ENCODE measurements around the gene DDI1. TPM values are rescaled to one million over a fixed set of nuclear protein-coding genes. Genes with fewer than 3 reads are reported as not detected.

The DDI1 gene
- total and polyA plus RNA-seq, 2 of the 13 experiments (the other 11 are each of a cell fraction or from before 2014, with no cell fraction given), result not detected

GRCh38 chr11:104033134-104033533 is 3.3 kb upstream of the DDI1 start (continued):
- TF ChIP-seq, protein P1, sequence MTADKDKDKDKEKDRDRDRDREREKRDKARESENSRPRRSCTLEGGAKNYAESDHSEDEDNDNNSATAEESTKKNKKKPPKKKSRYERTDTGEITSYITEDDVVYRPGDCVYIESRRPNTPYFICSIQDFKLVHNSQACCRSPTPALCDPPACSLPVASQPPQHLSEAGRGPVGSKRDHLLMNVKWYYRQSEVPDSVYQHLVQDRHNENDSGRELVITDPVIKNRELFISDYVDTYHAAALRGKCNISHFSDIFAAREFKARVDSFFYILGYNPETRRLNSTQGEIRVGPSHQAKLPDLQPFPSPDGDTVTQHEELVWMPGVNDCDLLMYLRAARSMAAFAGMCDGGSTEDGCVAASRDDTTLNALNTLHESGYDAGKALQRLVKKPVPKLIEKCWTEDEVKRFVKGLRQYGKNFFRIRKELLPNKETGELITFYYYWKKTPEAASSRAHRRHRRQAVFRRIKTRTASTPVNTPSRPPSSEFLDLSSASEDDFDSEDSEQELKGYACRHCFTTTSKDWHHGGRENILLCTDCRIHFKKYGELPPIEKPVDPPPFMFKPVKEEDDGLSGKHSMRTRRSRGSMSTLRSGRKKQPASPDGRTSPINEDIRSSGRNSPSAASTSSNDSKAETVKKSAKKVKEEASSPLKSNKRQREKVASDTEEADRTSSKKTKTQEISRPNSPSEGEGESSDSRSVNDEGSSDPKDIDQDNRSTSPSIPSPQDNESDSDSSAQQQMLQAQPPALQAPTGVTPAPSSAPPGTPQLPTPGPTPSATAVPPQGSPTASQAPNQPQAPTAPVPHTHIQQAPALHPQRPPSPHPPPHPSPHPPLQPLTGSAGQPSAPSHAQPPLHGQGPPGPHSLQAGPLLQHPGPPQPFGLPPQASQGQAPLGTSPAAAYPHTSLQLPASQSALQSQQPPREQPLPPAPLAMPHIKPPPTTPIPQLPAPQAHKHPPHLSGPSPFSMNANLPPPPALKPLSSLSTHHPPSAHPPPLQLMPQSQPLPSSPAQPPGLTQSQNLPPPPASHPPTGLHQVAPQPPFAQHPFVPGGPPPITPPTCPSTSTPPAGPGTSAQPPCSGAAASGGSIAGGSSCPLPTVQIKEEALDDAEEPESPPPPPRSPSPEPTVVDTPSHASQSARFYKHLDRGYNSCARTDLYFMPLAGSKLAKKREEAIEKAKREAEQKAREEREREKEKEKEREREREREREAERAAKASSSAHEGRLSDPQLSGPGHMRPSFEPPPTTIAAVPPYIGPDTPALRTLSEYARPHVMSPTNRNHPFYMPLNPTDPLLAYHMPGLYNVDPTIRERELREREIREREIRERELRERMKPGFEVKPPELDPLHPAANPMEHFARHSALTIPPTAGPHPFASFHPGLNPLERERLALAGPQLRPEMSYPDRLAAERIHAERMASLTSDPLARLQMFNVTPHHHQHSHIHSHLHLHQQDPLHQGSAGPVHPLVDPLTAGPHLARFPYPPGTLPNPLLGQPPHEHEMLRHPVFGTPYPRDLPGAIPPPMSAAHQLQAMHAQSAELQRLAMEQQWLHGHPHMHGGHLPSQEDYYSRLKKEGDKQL (CRISPR knock-in tag; IDR thresholded peaks at IDR 0.05; ENCODE audit: low read depth), result no peak
- TF ChIP-seq, protein P2, sequence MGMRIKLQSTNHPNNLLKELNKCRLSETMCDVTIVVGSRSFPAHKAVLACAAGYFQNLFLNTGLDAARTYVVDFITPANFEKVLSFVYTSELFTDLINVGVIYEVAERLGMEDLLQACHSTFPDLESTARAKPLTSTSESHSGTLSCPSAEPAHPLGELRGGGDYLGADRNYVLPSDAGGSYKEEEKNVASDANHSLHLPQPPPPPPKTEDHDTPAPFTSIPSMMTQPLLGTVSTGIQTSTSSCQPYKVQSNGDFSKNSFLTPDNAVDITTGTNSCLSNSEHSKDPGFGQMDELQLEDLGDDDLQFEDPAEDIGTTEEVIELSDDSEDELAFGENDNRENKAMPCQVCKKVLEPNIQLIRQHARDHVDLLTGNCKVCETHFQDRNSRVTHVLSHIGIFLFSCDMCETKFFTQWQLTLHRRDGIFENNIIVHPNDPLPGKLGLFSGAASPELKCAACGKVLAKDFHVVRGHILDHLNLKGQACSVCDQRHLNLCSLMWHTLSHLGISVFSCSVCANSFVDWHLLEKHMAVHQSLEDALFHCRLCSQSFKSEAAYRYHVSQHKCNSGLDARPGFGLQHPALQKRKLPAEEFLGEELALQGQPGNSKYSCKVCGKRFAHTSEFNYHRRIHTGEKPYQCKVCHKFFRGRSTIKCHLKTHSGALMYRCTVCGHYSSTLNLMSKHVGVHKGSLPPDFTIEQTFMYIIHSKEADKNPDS (CRISPR knock-in tag; IDR thresholded peaks at IDR 0.05), result no peak
- TF ChIP-seq ZNF546 (CRISPR knock-in tag; conservative IDR thresholded peaks at IDR 0.05), result no peak
- TF ChIP-seq, protein P3, sequence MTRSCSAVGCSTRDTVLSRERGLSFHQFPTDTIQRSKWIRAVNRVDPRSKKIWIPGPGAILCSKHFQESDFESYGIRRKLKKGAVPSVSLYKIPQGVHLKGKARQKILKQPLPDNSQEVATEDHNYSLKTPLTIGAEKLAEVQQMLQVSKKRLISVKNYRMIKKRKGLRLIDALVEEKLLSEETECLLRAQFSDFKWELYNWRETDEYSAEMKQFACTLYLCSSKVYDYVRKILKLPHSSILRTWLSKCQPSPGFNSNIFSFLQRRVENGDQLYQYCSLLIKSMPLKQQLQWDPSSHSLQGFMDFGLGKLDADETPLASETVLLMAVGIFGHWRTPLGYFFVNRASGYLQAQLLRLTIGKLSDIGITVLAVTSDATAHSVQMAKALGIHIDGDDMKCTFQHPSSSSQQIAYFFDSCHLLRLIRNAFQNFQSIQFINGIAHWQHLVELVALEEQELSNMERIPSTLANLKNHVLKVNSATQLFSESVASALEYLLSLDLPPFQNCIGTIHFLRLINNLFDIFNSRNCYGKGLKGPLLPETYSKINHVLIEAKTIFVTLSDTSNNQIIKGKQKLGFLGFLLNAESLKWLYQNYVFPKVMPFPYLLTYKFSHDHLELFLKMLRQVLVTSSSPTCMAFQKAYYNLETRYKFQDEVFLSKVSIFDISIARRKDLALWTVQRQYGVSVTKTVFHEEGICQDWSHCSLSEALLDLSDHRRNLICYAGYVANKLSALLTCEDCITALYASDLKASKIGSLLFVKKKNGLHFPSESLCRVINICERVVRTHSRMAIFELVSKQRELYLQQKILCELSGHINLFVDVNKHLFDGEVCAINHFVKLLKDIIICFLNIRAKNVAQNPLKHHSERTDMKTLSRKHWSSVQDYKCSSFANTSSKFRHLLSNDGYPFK (CRISPR knock-in tag; IDR thresholded peaks at IDR 0.05; ENCODE audit: borderline replicate concordance), result no peak
- TF ChIP-seq, protein P4, sequence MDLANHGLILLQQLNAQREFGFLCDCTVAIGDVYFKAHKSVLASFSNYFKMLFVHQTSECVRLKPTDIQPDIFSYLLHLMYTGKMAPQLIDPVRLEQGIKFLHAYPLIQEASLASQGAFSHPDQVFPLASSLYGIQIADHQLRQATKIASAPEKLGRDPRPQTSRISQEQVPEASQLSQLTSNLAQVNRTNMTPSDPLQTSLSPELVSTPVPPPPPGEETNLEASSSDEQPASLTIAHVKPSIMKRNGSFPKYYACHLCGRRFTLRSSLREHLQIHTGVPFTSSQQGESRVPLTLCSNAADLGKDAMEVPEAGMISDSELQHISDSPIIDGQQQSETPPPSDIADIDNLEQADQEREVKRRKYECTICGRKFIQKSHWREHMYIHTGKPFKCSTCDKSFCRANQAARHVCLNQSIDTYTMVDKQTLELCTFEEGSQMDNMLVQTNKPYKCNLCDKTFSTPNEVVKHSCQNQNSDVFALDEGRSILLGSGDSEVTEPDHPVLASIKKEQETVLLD (CRISPR knock-in tag; IDR thresholded peaks at IDR 0.05; ENCODE audit: low read depth), result no peak
- no peak for TF ChIP-seq HNF4G (IDR thresholded peaks at IDR 0.05; ENCODE audit: borderline replicate concordance, low read depth, low read length)
- no peak for TF ChIP-seq HNF4G (CRISPR knock-in tag; IDR thresholded peaks at IDR 0.05; ENCODE audit: borderline replicate concordance, low read depth)
- TF ChIP-seq SALL1 (CRISPR knock-in tag; IDR thresholded peaks at IDR 0.05), result no peak; the same call in 1 of the 2 replicates
- TF ChIP-seq E2F1 (CRISPR knock-in tag; IDR thresholded peaks at IDR 0.05), result no peak
- TF ChIP-seq STAT6 (CRISPR knock-in tag; IDR thresholded peaks at IDR 0.05; ENCODE audit: borderline replicate concordance), result no peak
- no peak for TF ChIP-seq GTF2F1 (IDR thresholded peaks at IDR 0.05; ENCODE audit: low read length)
- no peak for TF ChIP-seq MED8 (CRISPR knock-in tag; IDR thresholded peaks at IDR 0.05; ENCODE audit: insufficient replicate concordance)
- no peak for TF ChIP-seq ZNF883 (CRISPR knock-in tag; IDR thresholded peaks at IDR 0.05; ENCODE audit: not compliant biosample characterization)
